ENCODE measurements around the gene DNM2.

DNA sequence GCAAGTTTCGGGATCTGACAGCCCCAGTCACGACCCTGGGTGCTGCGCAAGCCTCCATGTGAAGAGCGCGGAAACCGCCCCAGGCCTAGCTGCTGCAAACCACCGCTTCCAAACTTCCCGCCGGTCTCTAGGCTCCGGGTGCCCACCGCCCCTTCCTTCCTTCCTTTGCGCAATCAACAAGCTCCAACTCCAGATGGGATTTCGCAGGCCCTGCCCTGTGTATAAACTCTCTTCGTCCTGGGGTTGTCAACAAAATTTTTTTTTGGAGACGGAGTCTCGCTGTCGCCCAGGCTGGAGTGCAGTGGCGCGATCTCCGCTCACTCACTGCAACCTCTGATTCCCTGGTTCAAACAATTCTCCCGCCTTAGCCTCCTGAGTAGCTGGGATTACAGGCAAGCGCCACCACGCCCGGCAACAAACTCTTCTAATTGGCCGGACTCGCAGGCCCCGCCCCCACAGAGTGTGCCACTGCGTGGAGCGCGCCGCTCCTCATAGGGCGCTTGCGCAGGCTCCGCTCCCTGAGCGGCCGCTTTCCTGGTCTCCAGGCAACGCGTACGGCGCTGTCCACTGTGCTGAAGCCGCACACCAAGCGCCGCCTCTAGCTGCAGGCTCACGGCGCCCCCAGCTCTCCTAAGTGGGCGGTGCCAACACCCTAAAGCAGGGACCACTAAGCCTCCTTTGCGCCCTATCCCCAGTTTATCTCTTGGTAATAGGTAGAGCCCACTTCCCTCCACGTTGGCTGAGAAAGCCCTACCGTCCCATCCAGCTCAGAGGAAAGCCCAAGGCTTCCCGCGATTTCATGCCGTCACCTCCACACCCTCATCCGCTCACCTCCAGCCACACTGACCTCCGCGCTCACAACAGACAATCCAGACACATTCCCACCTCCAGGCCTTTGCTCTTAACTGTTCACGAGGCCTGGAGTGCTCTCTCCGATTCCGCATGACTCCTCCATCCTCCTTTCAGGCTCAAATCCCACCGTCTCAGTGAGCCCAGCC is 22.2 kb upstream of the DNM2 start:
- TF ChIP-seq, protein P1, sequence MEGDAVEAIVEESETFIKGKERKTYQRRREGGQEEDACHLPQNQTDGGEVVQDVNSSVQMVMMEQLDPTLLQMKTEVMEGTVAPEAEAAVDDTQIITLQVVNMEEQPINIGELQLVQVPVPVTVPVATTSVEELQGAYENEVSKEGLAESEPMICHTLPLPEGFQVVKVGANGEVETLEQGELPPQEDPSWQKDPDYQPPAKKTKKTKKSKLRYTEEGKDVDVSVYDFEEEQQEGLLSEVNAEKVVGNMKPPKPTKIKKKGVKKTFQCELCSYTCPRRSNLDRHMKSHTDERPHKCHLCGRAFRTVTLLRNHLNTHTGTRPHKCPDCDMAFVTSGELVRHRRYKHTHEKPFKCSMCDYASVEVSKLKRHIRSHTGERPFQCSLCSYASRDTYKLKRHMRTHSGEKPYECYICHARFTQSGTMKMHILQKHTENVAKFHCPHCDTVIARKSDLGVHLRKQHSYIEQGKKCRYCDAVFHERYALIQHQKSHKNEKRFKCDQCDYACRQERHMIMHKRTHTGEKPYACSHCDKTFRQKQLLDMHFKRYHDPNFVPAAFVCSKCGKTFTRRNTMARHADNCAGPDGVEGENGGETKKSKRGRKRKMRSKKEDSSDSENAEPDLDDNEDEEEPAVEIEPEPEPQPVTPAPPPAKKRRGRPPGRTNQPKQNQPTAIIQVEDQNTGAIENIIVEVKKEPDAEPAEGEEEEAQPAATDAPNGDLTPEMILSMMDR (IDR thresholded peaks at IDR 0.05; ENCODE audit: low read depth, low read length): no peak
- no peak for TF ChIP-seq EZH2phosphoT487 (IDR thresholded peaks at IDR 0.05; ENCODE audit: low read depth)

Measured in OCI-LY3 (cell line).